Endothelial cell of umbilical vein (primary cell): Measurements from ENCODE around the gene ZNF660. TPM values are rescaled to one million over a fixed set of nuclear protein-coding genes. Genes with fewer than 3 reads are reported as not detected.
"Not testable (repeated sequence)": the region's sequence is repeated elsewhere in the genome, so short reads cannot be mapped to it uniquely, and the experiment has no call there.

Experiments used
- BruUV-seq: library from RNA; stranded (reverse); fragments of 400-500 nt; replicated peaks from 2 replicates; lab custom pipeline; 2021; lab: Mats Ljungman, UMichigan
- CTCF ChIA-PET: fragments of 300-600, 350-600 bp; sonication (Branson Sonifier 250); formaldehyde crosslinking; loops from one replicate; lab custom pipeline; 2021; ENCODE audit warnings: antibody characterized with exemption, inconsistent platforms; lab: Charles Lee
- POLR2A ChIA-PET: fragments of 300-600, 350-600 bp; sonication (Branson Sonifier 250); formaldehyde crosslinking; loops from one replicate; lab custom pipeline; 2021; ENCODE audit warnings: antibody characterized with exemption, inconsistent platforms; lab: Charles Lee
- DNase-seq: peaks from one replicate; pipeline ENCODE4 v3.0.0-alpha.2; 2011; ENCODE audit warnings: low read depth, low spot score
- FAIRE-seq: peaks from 2 replicates; lab custom pipeline; 2011; peaks lifted over from hg19 to GRCh38; lab: Jason Lieb, UNC
- H2AFZ ChIP-seq: 2 replicates; pipeline ENCODE4 v1.6.0; 2012; ENCODE audit warnings: low read depth, low read length, control low read depth, inconsistent platforms
- H3K27ac ChIP-seq: 2 replicates; pipeline ENCODE4 v1.5.1; 2011; ENCODE audit warnings: low read depth, mild to moderate bottlenecking, control low read depth, low read length, moderate library complexity; ENCODE audit not compliant: insufficient read depth
- H3K27me3 ChIP-seq, 2 experiments: 2 replicates each; pipeline versions ENCODE4 v1.6.0 to v1.6.1; 2011; ENCODE audit warnings: low read length in 2 of 2, mixed read lengths in 1 of 2; ENCODE audit not compliant: control insufficient read depth in 2 of 2, insufficient read depth in 2 of 2
- H3K36me3 ChIP-seq, 2 experiments: 2 replicates in 1 of 2; 3 replicates in 1 of 2; pipeline ENCODE4 v1.5.1; 2011; ENCODE audit warnings: low read length in 2 of 2, mild to moderate bottlenecking in 1 of 2, moderate library complexity in 1 of 2; ENCODE audit not compliant: control insufficient read depth in 2 of 2, insufficient read depth in 2 of 2; ENCODE audit errors: extremely low read depth in 1 of 2
- H3K4me1 ChIP-seq: 3 replicates; pipeline ENCODE4 v1.5.1; 2011; ENCODE audit warnings: mild to moderate bottlenecking, low read length; ENCODE audit not compliant: control insufficient read depth, insufficient read depth; ENCODE audit errors: extremely low read depth
- H3K4me2 ChIP-seq: 2 replicates; pipeline ENCODE4 v1.6.1; 2011; ENCODE audit warnings: low read length, control low read depth, mixed read lengths; ENCODE audit not compliant: insufficient read depth
- H3K4me3 ChIP-seq, 3 experiments: fragments of 200-600 bp in 1 of 3; sonication (generic), shearing (Covaris generic) in 1 of 3; replicated peaks in 1 of 3; 2 replicates each; pipeline ENCODE4 v1.5.1; 2011 to 2016; ENCODE audit warnings: control low read depth in 3 of 3, low read length in 3 of 3, mild to moderate bottlenecking in 2 of 3, inconsistent platforms in 1 of 3, low read depth in 1 of 3, moderate library complexity in 1 of 3; ENCODE audit not compliant: insufficient read depth in 1 of 3
- H3K79me2 ChIP-seq: 2 replicates; pipeline ENCODE4 v1.6.0; 2012; ENCODE audit warnings: low read length, inconsistent platforms; ENCODE audit not compliant: control insufficient read depth, insufficient read depth
- H3K9ac ChIP-seq: replicated peaks from 2 replicates; pipeline ENCODE3; 2011; ENCODE audit warnings: low read length, control low read depth; ENCODE audit not compliant: insufficient read depth; ENCODE audit errors: extremely low read depth
- H3K9me1 ChIP-seq: replicated peaks from 3 replicates; pipeline ENCODE4 v1.6.0; 2011; ENCODE audit warnings: mild to moderate bottlenecking, low read length; ENCODE audit not compliant: control insufficient read depth, insufficient read depth; ENCODE audit errors: extremely low read depth
- H3K9me3 ChIP-seq: replicated peaks from 2 replicates; pipeline ENCODE4 v1.5.1; 2012; ENCODE audit warnings: low read length, inconsistent platforms; ENCODE audit not compliant: control insufficient read depth, insufficient read depth
- H4K20me1 ChIP-seq: replicated peaks from 2 replicates; pipeline ENCODE3; 2011; ENCODE audit warnings: mild to moderate bottlenecking, low read length; ENCODE audit not compliant: control insufficient read depth, insufficient read depth; ENCODE audit errors: extremely low read depth
- POLR2A ChIP-seq: IDR thresholded peaks from 2 replicates; pipeline ENCODE4 v1.6.1; 2012; ENCODE audit warnings: low read depth, mild to moderate bottlenecking, control low read depth, low read length
- POLR2AphosphoS5 ChIP-seq: IDR thresholded peaks from 2 replicates; pipeline ENCODE4 v1.6.1; 2012; ENCODE audit warnings: low read depth, mild to moderate bottlenecking, control low read depth, low read length, moderate library complexity; ENCODE audit not compliant: insufficient read depth
- dilution Hi-C: fragments of 300-500 bp; cut with MboI; formaldehyde crosslinking; loops from one replicate; pipeline ENCODE4 v1.15.0; 2019; ENCODE audit warnings: low sequenced_read_pairs; ENCODE audit not compliant: extremely low pct_ligation_motif_present
- intact Hi-C: fragments of 100-400 bp; cut with micrococcal nuclease; formaldehyde crosslinking; loops from one replicate; pipeline ENCODE4 v1.10.0; 2022
- polyA plus RNA-seq, 4 experiments: library from polyadenylated mRNA; depleted of rRNA in 3 of 4; stranded (reverse) in 3 of 4; unstranded in 1 of 4; fragments of >200 nt; gene quantifications; 2 replicates each; pipeline versions ENCODE4 v1.2.1 to v1.2.3, GENCODE V29; 2011 to 2012; ENCODE audit warnings: missing spikeins in 1 of 4
- total RNA-seq: library from RNA; stranded (reverse); gene quantifications from 2 replicates; pipeline ENCODE4 v1.2.3, GENCODE V29; 2021

The ZNF660 gene
- total and polyA plus RNA-seq, 2 donors (not counting 3 experiments of a cell fraction or from before 2014, with no cell fraction given), result 0.44 to 1.5 TPM

DNA sequence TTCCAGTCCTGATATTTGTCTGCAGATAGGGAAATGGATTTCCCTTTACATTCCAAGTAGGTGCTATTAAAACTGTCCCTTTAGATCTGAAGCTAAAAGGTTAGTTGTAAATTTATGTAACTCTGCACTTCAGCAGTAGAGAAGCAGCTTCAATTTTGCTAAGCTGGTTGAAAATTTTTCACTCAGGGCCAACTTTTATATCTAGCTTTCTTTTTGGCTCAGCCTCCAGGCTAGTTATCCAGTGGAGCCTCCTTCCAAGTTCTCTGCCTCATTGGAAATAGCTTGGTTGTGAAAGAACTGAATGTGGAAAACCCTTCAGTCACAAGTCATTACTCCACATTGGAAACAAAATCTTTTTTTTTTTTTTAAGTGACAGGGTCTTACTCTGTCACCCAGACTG lies 8.2 kb upstream of the ZNF660 start:
- POLR2A ChIA-PET, result no interaction called here
- Histone ChIP-seq H3K4me1 (no peaks in the 10 kb centered on the region), H3K4me3 (no peak overlapping the region), H3K4me2 (no peak overlapping the region), H3K9ac (no peak overlapping the region), H3K36me3 (no peaks in the 10 kb centered on the region), H2AFZ (no peak overlapping the region), H3K27me3 (peaks cover 1 to 4% of the 10 kb centered on the region in 2 experiments), H3K27ac (no peak overlapping the region), H3K9me3 (no peaks in the 10 kb centered on the region), H3K79me2 (no peaks in the 10 kb centered on the region), H3K9me1 (no peaks in the 10 kb centered on the region), H4K20me1 (no peaks in the 10 kb centered on the region)
- CTCF ChIA-PET, result no interaction called here
- DNase-seq, result no peak
- FAIRE-seq, result no peak
- no TSS peak for BruUV-seq
- intact Hi-C loops (no loop called here), dilution Hi-C loops (no loop called here)
- TF ChIP-seq POLR2AphosphoS5, result no peak
- no peak for TF ChIP-seq POLR2A

DNA sequence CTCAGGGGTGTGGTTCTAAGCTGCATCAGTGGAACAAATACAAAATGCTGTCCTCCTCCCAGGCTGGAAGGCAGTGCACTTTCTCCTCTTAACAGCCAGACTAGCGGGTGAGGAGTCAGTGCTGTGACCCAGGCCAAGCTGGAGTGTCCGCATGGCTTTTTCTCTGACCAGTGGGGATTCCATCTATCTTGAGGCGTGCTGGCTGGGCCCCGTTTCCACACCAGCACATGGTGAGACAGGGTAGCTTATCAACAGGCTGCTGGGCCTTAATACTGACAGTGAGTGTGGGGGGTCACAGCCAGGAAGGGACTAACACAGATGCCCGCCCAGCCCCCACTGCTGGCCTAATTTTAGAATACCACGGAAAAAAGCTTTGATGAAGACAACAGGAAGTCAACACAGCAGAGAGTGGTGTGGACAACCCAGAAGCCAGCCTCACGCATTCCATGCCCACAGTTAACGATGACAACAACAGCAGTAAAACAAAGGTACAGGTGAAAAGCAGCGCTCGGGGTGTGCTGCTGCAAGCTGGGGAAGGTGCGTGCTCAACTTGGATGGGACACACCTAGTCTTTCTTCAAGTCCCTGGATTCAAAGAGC lies 7.3 kb upstream of the ZNF660 start:
- H3K9ac ChIP-seq, H3K27ac ChIP-seq, H3K79me2 ChIP-seq, H3K36me3 ChIP-seq, H3K9me3 ChIP-seq, DNase-seq, H2AFZ ChIP-seq, H3K9me1 ChIP-seq, CTCF ChIA-PET, dilution Hi-C loops, FAIRE-seq, POLR2A ChIA-PET, H3K4me3 ChIP-seq, H4K20me1 ChIP-seq, H3K4me2 ChIP-seq, intact Hi-C loops, H3K4me1 ChIP-seq, BruUV-seq: not testable (repeated sequence)
- H3K27me3 ChIP-seq, result peaks cover 7 to 11% of the 10 kb centered on the region in 2 experiments

DNA sequence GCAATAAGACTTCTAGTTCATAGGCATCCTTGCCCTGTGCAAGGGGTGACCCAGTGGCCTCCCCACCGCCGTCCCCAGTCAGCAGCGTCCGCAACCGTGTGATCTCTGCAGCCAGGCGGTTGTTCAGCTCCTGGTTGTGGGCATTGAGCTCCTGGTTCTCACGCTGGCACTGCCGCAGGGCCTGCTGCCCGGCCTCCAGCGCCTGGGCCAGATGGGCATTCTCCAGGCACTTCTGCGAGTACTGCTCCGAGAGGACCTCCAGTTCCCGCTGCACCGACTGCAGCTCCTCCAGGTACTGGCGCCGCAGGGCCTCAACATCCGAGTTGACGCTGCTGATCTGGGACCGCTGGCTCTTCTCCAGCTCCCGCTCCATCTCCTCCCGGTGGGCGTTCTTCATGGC lies 6.4 kb upstream of the ZNF660 start:
- H3K79me2 ChIP-seq, CTCF ChIA-PET, DNase-seq, BruUV-seq, H2AFZ ChIP-seq, POLR2A ChIA-PET, H3K4me3 ChIP-seq, H3K9me3 ChIP-seq, H3K9me1 ChIP-seq, dilution Hi-C loops, H3K4me2 ChIP-seq, H3K36me3 ChIP-seq, H4K20me1 ChIP-seq, H3K27ac ChIP-seq, FAIRE-seq, H3K4me1 ChIP-seq, H3K9ac ChIP-seq, intact Hi-C loops: not testable (repeated sequence)
- H3K27me3 ChIP-seq, result peaks cover 7 to 11% of the 10 kb centered on the region in 2 experiments

- H3K27ac ChIP-seq, H3K9ac ChIP-seq, CTCF ChIA-PET, H4K20me1 ChIP-seq, DNase-seq, H3K4me1 ChIP-seq, H3K9me3 ChIP-seq, H3K36me3 ChIP-seq, H3K79me2 ChIP-seq, BruUV-seq, H2AFZ ChIP-seq, POLR2A ChIA-PET, dilution Hi-C loops, FAIRE-seq, H3K9me1 ChIP-seq, intact Hi-C loops, H3K4me2 ChIP-seq, H3K4me3 ChIP-seq: not testable (repeated sequence)
- peaks cover 11% of the 10 kb centered on the region in 2 experiments for H3K27me3 ChIP-seq
Observed at GRCh38 chr3:44578924-44579515, 5.7 kb upstream of the ZNF660 start.
